ENCODE results near the gene SLC2A6. TPM values are rescaled to one million over a fixed set of nuclear protein-coding genes. Genes with fewer than 3 reads are reported as not detected.

The SLC2A6 gene
- total RNA-seq, 1 donor from 2014 or later = 24.3 TPM

- no peaks in the 10 kb centered on the region for H3K36me3 ChIP-seq (ENCODE audit: insufficient read depth, low read length)
- Mint-ChIP-seq H3K4me3 (ENCODE audit: unreplicated experiment) (no peak within 1 kb of the TSS), H3K9me3 (ENCODE audit: unreplicated experiment) (no peaks in the 10 kb centered on the region), H3K4me1 (ENCODE audit: low read depth, unreplicated experiment) (peaks cover 20% of the 10 kb centered on the region), H3K27ac (ENCODE audit: unreplicated experiment) (peak within 1 kb of the TSS; percentile 10), H3K27me3 (ENCODE audit: low read depth, unreplicated experiment) (peaks cover 48% of the 10 kb centered on the region), H3K36me3 (ENCODE audit: low read depth, unreplicated experiment) (peaks cover 5% of the 10 kb centered on the region)
- no peak within 1 kb of the TSS for H3K27ac ChIP-seq (ENCODE audit: low read depth, low read length)
- H3K9ac ChIP-seq (ENCODE audit: low read length) = no peak within 1 kb of the TSS
- H3K4me3 ChIP-seq (ENCODE audit: insufficient read depth, low read depth, low read length) = no peak within 1 kb of the TSS
- H3K4me1 ChIP-seq (ENCODE audit: insufficient read depth, low read length) = peaks cover 8% of the 10 kb centered on the region
- no peak within 1 kb of the TSS for H3K4me2 ChIP-seq (ENCODE audit: low read length)
- FAIRE-seq (no peak), DNase-seq (ENCODE audit: low read depth) (no peak)
- no peaks in the 10 kb centered on the region for H4K20me1 ChIP-seq (ENCODE audit: insufficient read depth, low read length)
- no peaks in the 10 kb centered on the region for H3K79me2 ChIP-seq (ENCODE audit: insufficient read depth, low read length)
- no peak within 1 kb of the TSS for H2AFZ ChIP-seq (ENCODE audit: low read depth, low read length)
- TF ChIP-seq EZH2 (IDR thresholded peaks at IDR 0.05; ENCODE audit: insufficient read depth, low read length) (no peak), CTCF (IDR thresholded peaks at IDR 0.05; ENCODE audit: insufficient read depth, low read depth, low read length) (no peak)
- H3K9me3 ChIP-seq (ENCODE audit: insufficient read depth, low read depth, low read length) = no peaks in the 10 kb centered on the region
- peaks cover 37% of the 10 kb centered on the region for H3K27me3 ChIP-seq (ENCODE audit: insufficient read depth, low read length)
Measured at GRCh38 chr9:133524679-133525228, 45.9 kb upstream of the SLC2A6 start, which contains the start of gene MYMK. TSS of gene MYMK (minus strand) at chr9:133524959. CDS start at chr9:133524844, 115 bp downstream.

GRCh38 chr9:133524146-133524545, 45.2 kb upstream of the SLC2A6 start:
- TF ChIP-seq CTCF (IDR thresholded peaks at IDR 0.05; ENCODE audit: insufficient read depth, low read depth, low read length) (no peak), EZH2 (IDR thresholded peaks at IDR 0.05; ENCODE audit: insufficient read depth, low read length) (no peak)
- DNase-seq (ENCODE audit: low read depth) (no peak), FAIRE-seq (no peak)
- H3K9me3 ChIP-seq (ENCODE audit: insufficient read depth, low read depth, low read length) = no peaks in the 10 kb centered on the region
- Mint-ChIP-seq H3K9me3 (ENCODE audit: unreplicated experiment) (no peaks in the 10 kb centered on the region), H3K4me1 (ENCODE audit: low read depth, unreplicated experiment) (peaks cover 20% of the 10 kb centered on the region), H3K27me3 (ENCODE audit: low read depth, unreplicated experiment) (peaks cover 48% of the 10 kb centered on the region), H3K4me3 (ENCODE audit: unreplicated experiment) (no peak overlapping the region), H3K36me3 (ENCODE audit: low read depth, unreplicated experiment) (peaks cover 5% of the 10 kb centered on the region), H3K27ac (ENCODE audit: unreplicated experiment) (no peak overlapping the region)
- H3K27ac ChIP-seq (ENCODE audit: low read depth, low read length) = no peak overlapping the region
- peaks cover 34% of the 10 kb centered on the region for H3K27me3 ChIP-seq (ENCODE audit: insufficient read depth, low read length)
- no peak overlapping the region for H2AFZ ChIP-seq (ENCODE audit: low read depth, low read length)
- H4K20me1 ChIP-seq (ENCODE audit: insufficient read depth, low read length) = no peaks in the 10 kb centered on the region
- H3K36me3 ChIP-seq (ENCODE audit: insufficient read depth, low read length) = no peaks in the 10 kb centered on the region
- H3K4me2 ChIP-seq (ENCODE audit: low read length) = no peak overlapping the region
- no peak overlapping the region for H3K4me3 ChIP-seq (ENCODE audit: insufficient read depth, low read depth, low read length)
- H3K4me1 ChIP-seq (ENCODE audit: insufficient read depth, low read length) = peaks cover 8% of the 10 kb centered on the region
- H3K9ac ChIP-seq (ENCODE audit: low read length) = no peak overlapping the region
- H3K79me2 ChIP-seq (ENCODE audit: insufficient read depth, low read length) = no peaks in the 10 kb centered on the region

GRCh38 chr9:133523106-133523505, 44.2 kb upstream of the SLC2A6 start:
- Histone ChIP-seq H3K4me1 (ENCODE audit: insufficient read depth, low read length) (peaks cover 8% of the 10 kb centered on the region), H3K36me3 (ENCODE audit: insufficient read depth, low read length) (no peaks in the 10 kb centered on the region), H3K4me3 (ENCODE audit: insufficient read depth, low read depth, low read length) (no peak overlapping the region), H2AFZ (ENCODE audit: low read depth, low read length) (no peak overlapping the region), H3K27ac (ENCODE audit: low read depth, low read length) (no peak overlapping the region), H3K9ac (ENCODE audit: low read length) (no peak overlapping the region), H3K27me3 (ENCODE audit: insufficient read depth, low read length) (peaks cover 27% of the 10 kb centered on the region), H3K79me2 (ENCODE audit: insufficient read depth, low read length) (no peaks in the 10 kb centered on the region), H3K4me2 (ENCODE audit: low read length) (no peak overlapping the region), H4K20me1 (ENCODE audit: insufficient read depth, low read length) (no peaks in the 10 kb centered on the region), H3K9me3 (ENCODE audit: insufficient read depth, low read depth, low read length) (no peaks in the 10 kb centered on the region)
- FAIRE-seq (no peak), DNase-seq (ENCODE audit: low read depth) (no peak)
- peaks cover 5% of the 10 kb centered on the region for H3K36me3 Mint-ChIP-seq (ENCODE audit: low read depth, unreplicated experiment)
- no peak overlapping the region for H3K4me3 Mint-ChIP-seq (ENCODE audit: unreplicated experiment)
- peaks cover 55% of the 10 kb centered on the region for H3K27me3 Mint-ChIP-seq (ENCODE audit: low read depth, unreplicated experiment)
- H3K27ac Mint-ChIP-seq (ENCODE audit: unreplicated experiment) = no peak overlapping the region
- peaks cover 20% of the 10 kb centered on the region for H3K4me1 Mint-ChIP-seq (ENCODE audit: low read depth, unreplicated experiment)
- TF ChIP-seq CTCF (IDR thresholded peaks at IDR 0.05; ENCODE audit: insufficient read depth, low read depth, low read length) (no peak), EZH2 (IDR thresholded peaks at IDR 0.05; ENCODE audit: insufficient read depth, low read length) (no peak)
- H3K9me3 Mint-ChIP-seq (ENCODE audit: unreplicated experiment) = no peaks in the 10 kb centered on the region

Data from astrocyte (in vitro differentiated cells and primary cell).